ENCODE measurements around the gene MYO3A. TPM values are rescaled to one million over a fixed set of nuclear protein-coding genes. Genes with fewer than 3 reads are reported as not detected.

MYO3A gene
- total RNA-seq, 1 experiment from 2014 or later, result not detected

DNA sequence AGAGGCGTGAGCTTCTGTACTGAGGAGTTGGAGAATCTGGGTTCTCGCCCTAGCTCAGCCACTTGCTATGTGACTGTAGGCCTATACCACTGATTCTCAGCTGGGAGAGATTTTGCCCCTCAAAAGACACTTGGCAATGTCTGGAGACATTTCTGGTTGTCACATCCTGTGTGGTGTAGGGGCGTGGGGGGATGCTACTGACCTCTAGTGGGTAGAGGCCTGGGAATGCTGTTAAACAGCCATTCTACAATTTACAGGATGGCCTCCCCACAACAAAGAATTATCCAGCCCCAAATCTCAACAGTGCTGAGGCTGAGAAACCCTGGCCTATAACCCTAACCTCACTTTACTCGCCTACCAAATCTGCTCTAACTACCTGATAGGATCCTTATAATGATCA, 223.7 kb downstream of the MYO3A start:
- no peak overlapping the region for H3K27ac ChIP-seq (ENCODE audit: low read depth, low read length)
- RAD21 ChIA-PET (ENCODE audit: low non-redundant PET in 1 of 2, low total read pairs in 2 of 2, uncharacterized antibody in 2 of 2, unreplicated experiment in 2 of 2), result no interaction called here
- no peaks in the 10 kb centered on the region for H3K79me2 ChIP-seq (ENCODE audit: insufficient read depth, low read length)
- BruUV-seq (replicated peaks), result no TSS peak
- no peak overlapping the region for H2AFZ ChIP-seq (ENCODE audit: low read depth, low read length, poor library complexity, severe bottlenecking)
- no peaks in the 10 kb centered on the region for H3K36me3 ChIP-seq (ENCODE audit: control insufficient read depth in 1 of 2, insufficient read depth in 2 of 2, low read length in 2 of 2)
- peak; percentile 72 for ATAC-seq
- POLR2A ChIA-PET, result no interaction called here
- no peaks in the 10 kb centered on the region for H3K9me3 ChIP-seq (ENCODE audit: control insufficient read depth in 1 of 2, insufficient read depth in 1 of 2, low read depth in 1 of 2, low read length in 2 of 2)
- peaks cover 2% of the 10 kb centered on the region; the same call in 1 of the 2 replicates for H3K27me3 ChIP-seq (ENCODE audit: insufficient read depth, low read length)
- CTCF ChIA-PET, result interaction anchor here (1.5 kb wide), 1 partner anchor 9 kb away, joined by 3 read pairs; no protein-coding TSS in a partner anchor
- H4K20me1 ChIP-seq (ENCODE audit: insufficient read depth), result no peaks in the 10 kb centered on the region
- H3K9ac ChIP-seq (ENCODE audit: low read length), result no peak overlapping the region
- DNase-seq (ENCODE audit: low read depth, low spot score), result no peak
- no peak overlapping the region for H3K4me3 ChIP-seq (replicated peaks in 1 of 2; ENCODE audit: low read depth in 1 of 2, low read length in 2 of 2)
- no peak overlapping the region for H3K4me2 ChIP-seq (ENCODE audit: low read length)
- no peaks in the 10 kb centered on the region for H3K9me2 ChIP-seq (ENCODE audit: insufficient read depth)
- intact Hi-C loops (cut with micrococcal nuclease), result loop anchor here (5.0 kb wide), 1 partner anchor 280 kb away; no protein-coding TSS in a partner anchor
- TF ChIP-seq SRF (IDR thresholded peaks at IDR 0.05; ENCODE audit: low read depth) (no peak), JUND (IDR thresholded peaks at IDR 0.05) (no peak), CEBPB (IDR thresholded peaks at IDR 0.05; ENCODE audit: low read depth) (no peak), YY1 (IDR thresholded peaks at IDR 0.05; ENCODE audit: extremely low read depth, insufficient replicate concordance, low read depth, low read length) (no peak)
- TF ChIP-seq, protein P1, sequence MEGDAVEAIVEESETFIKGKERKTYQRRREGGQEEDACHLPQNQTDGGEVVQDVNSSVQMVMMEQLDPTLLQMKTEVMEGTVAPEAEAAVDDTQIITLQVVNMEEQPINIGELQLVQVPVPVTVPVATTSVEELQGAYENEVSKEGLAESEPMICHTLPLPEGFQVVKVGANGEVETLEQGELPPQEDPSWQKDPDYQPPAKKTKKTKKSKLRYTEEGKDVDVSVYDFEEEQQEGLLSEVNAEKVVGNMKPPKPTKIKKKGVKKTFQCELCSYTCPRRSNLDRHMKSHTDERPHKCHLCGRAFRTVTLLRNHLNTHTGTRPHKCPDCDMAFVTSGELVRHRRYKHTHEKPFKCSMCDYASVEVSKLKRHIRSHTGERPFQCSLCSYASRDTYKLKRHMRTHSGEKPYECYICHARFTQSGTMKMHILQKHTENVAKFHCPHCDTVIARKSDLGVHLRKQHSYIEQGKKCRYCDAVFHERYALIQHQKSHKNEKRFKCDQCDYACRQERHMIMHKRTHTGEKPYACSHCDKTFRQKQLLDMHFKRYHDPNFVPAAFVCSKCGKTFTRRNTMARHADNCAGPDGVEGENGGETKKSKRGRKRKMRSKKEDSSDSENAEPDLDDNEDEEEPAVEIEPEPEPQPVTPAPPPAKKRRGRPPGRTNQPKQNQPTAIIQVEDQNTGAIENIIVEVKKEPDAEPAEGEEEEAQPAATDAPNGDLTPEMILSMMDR (IDR thresholded peaks at IDR 0.05 in 2 of 3, conservative IDR thresholded peaks at IDR 0.05 in 1 of 3; ENCODE audit: borderline replicate concordance in 1 of 3, insufficient read depth in 1 of 3, low read depth in 2 of 3, low read length in 2 of 3), result peak in 2 of 3 experiments; percentile 22 to 26; a peak in 2 of 6 replicates
- no peaks in the 10 kb centered on the region for H3K4me1 ChIP-seq (ENCODE audit: control insufficient read depth in 1 of 2, insufficient read depth in 2 of 2, low read length in 2 of 2)

DNA sequence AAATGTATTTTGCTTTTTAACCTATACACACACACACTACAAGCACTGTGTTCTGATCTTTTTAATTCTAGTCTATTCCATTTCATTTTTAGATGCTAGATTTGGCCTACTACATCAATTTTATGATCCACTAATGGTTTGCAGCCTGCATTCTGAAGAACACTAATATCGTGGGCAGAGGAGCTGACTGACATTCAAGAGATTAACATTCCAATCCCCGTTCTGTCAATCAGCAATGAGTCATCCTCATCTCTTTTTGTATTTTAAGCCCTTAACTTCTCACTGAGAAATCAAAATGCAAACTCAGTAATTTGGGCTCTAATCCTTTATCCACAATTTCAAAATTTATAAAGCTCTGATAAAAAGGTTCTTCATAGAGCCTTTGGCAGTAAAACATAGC, 235.4 kb downstream of the MYO3A start:
- H3K79me2 ChIP-seq (ENCODE audit: insufficient read depth, low read length), result no peaks in the 10 kb centered on the region
- H4K20me1 ChIP-seq (ENCODE audit: insufficient read depth), result no peaks in the 10 kb centered on the region
- H3K9ac ChIP-seq (ENCODE audit: low read length), result no peak overlapping the region
- no peaks in the 10 kb centered on the region for H3K9me2 ChIP-seq (ENCODE audit: insufficient read depth)
- ATAC-seq (no peak), DNase-seq (ENCODE audit: low read depth, low spot score) (no peak)
- RAD21 ChIA-PET (ENCODE audit: low non-redundant PET in 1 of 2, low total read pairs in 2 of 2, uncharacterized antibody in 2 of 2, unreplicated experiment in 2 of 2), result no interaction called here
- no peaks in the 10 kb centered on the region for H3K9me3 ChIP-seq (ENCODE audit: control insufficient read depth in 1 of 2, insufficient read depth in 1 of 2, low read depth in 1 of 2, low read length in 2 of 2)
- no TSS peak for BruUV-seq (replicated peaks)
- H3K36me3 ChIP-seq (ENCODE audit: control insufficient read depth in 1 of 2, insufficient read depth in 2 of 2, low read length in 2 of 2), result no peaks in the 10 kb centered on the region
- peaks cover 72% of the 10 kb centered on the region for H3K27me3 ChIP-seq (ENCODE audit: insufficient read depth, low read length)
- no peak overlapping the region for H3K27ac ChIP-seq (ENCODE audit: low read depth, low read length)
- intact Hi-C loops (cut with micrococcal nuclease), result no loop called here
- POLR2A ChIA-PET, result no interaction called here
- no peak overlapping the region for H3K4me3 ChIP-seq (replicated peaks in 1 of 2; ENCODE audit: low read depth in 1 of 2, low read length in 2 of 2)
- CTCF ChIA-PET, result no interaction called here
- no peaks in the 10 kb centered on the region for H3K4me1 ChIP-seq (ENCODE audit: control insufficient read depth in 1 of 2, insufficient read depth in 2 of 2, low read length in 2 of 2)
- TF ChIP-seq, protein P2, sequence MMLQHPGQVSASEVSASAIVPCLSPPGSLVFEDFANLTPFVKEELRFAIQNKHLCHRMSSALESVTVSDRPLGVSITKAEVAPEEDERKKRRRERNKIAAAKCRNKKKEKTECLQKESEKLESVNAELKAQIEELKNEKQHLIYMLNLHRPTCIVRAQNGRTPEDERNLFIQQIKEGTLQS (IDR thresholded peaks at IDR 0.05), result no peak
- TF ChIP-seq EZH2 (IDR thresholded peaks at IDR 0.05) (no peak), EGR1 (IDR thresholded peaks at IDR 0.05; ENCODE audit: low read depth) (no peak), CEBPB (IDR thresholded peaks at IDR 0.05; ENCODE audit: low read depth) (no peak), POLR2AphosphoS5 (IDR thresholded peaks at IDR 0.05; ENCODE audit: low read depth, low read length) (no peak), SRF (IDR thresholded peaks at IDR 0.05; ENCODE audit: low read depth) (no peak), CBX3 (IDR thresholded peaks at IDR 0.05; ENCODE audit: low read depth) (no peak), ZNF274 (IDR thresholded peaks at IDR 0.05; ENCODE audit: low read depth, low read length) (no peak), TCF7L2 (IDR thresholded peaks at IDR 0.05; ENCODE audit: borderline replicate concordance, extremely low read depth, insufficient read depth, insufficient read length) (no peak), YY1 (IDR thresholded peaks at IDR 0.05; ENCODE audit: extremely low read depth, insufficient replicate concordance, low read depth, low read length) (no peak), SP1 (IDR thresholded peaks at IDR 0.05; ENCODE audit: low read depth) (no peak), JUND (IDR thresholded peaks at IDR 0.05) (no peak)
- TF ChIP-seq, protein P3, sequence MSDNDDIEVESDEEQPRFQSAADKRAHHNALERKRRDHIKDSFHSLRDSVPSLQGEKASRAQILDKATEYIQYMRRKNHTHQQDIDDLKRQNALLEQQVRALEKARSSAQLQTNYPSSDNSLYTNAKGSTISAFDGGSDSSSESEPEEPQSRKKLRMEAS (IDR thresholded peaks at IDR 0.05), result no peak
- H2AFZ ChIP-seq (ENCODE audit: low read depth, low read length, poor library complexity, severe bottlenecking), result no peak overlapping the region
- no peak overlapping the region for H3K4me2 ChIP-seq (ENCODE audit: low read length)

All from HCT116 (cell line).